Measurements from ENCODE around the gene CCNQ.
A peak's percentile ranks its signal among the peaks of the same experiment; 100 is the strongest.

The CCNQ gene

DNA sequence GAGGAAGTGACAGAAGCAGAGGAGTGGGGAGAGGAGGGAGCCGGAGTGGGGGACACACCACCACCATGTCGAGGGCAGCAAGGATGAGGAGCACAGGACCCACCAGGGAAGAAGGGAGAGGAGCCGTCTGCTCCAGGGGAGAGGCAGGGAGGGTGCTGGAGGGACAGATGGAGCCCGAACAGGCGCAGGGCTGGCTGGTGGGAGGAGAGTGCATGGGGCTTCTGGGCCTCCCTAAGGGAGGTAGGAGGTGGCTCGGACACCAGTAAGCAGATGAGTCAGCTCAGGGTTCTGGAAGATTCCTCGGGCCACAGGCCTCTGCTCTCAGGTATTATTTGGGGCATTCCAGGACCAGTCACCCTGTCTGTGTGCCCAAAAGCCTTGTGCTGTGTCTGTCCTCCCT is 51.7 kb downstream of the CCNQ start:
- no peak overlapping the region for H3K27ac ChIP-seq
- TF ChIP-seq, protein P1, sequence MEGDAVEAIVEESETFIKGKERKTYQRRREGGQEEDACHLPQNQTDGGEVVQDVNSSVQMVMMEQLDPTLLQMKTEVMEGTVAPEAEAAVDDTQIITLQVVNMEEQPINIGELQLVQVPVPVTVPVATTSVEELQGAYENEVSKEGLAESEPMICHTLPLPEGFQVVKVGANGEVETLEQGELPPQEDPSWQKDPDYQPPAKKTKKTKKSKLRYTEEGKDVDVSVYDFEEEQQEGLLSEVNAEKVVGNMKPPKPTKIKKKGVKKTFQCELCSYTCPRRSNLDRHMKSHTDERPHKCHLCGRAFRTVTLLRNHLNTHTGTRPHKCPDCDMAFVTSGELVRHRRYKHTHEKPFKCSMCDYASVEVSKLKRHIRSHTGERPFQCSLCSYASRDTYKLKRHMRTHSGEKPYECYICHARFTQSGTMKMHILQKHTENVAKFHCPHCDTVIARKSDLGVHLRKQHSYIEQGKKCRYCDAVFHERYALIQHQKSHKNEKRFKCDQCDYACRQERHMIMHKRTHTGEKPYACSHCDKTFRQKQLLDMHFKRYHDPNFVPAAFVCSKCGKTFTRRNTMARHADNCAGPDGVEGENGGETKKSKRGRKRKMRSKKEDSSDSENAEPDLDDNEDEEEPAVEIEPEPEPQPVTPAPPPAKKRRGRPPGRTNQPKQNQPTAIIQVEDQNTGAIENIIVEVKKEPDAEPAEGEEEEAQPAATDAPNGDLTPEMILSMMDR (conservative IDR thresholded peaks at IDR 0.05), result no peak

DNA sequence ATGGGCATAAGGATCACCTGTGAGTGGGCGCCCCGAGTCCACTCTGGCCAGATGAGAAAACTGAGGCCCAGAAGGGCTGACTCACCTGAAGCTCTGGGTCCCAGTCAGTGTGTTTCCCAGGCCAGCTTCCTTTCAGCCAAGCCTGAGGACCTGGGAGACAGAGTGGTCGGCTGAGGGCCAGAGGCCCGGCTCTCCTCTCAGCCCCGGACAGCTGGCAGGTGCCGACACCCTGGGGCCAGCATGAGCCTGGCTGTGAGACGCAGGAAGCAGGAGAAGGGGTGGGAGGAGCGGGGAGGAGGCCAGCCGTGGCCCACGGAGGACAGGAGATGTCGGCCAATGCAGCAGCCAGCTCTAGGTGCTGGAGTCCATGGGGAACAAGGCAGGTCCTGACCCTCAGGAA is 52.6 kb downstream of the CCNQ start:
- TF ChIP-seq, protein P1 (conservative IDR thresholded peaks at IDR 0.05), result no peak
- no peak overlapping the region for H3K27ac ChIP-seq

DNA sequence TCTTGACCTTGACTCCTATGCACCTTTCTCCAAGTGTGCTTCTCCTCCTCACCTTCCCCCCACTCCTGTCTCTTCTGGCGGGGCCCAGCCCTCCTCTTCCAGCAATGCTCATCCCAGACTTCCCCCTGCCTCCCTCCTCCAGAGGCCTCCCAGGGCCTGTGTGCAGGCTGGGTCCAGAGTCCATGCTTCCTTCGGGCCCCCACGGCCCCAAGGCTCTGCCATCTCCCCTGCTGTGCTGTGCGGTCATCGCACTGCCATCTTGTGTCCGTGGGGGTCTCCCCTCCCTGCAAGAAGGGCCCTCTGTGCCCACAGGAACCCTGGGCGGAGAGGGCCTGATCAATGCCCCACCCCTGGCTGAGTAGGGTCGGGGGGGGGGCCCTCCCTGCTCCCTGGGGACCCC is 54.2 kb downstream of the CCNQ start:
- no peak overlapping the region for H3K27ac ChIP-seq
- TF ChIP-seq, protein P1 (conservative IDR thresholded peaks at IDR 0.05), result no peak

DNA sequence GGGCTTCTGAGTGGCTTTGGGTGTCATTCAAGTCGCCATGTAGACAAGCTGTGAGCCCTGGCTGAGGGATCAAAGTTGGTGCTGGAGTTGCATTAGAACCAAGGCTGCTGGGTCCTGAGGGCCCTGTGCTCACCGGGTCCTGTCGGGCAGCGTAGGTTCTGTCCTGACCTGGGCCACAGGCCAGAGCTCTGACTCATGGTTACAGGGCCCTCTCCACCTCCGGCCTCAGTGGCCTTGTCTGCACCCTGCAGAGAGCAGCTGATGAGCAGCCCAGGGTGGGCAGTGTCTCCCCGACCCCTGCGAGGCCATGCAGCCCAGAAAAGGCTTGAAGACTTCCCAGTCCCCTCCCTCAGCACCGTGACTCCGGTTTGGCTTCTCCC is 59.0 kb downstream of the CCNQ start:
- TF ChIP-seq, protein P1 (conservative IDR thresholded peaks at IDR 0.05), result no peak
- H3K27ac ChIP-seq, result no peak overlapping the region

DNA sequence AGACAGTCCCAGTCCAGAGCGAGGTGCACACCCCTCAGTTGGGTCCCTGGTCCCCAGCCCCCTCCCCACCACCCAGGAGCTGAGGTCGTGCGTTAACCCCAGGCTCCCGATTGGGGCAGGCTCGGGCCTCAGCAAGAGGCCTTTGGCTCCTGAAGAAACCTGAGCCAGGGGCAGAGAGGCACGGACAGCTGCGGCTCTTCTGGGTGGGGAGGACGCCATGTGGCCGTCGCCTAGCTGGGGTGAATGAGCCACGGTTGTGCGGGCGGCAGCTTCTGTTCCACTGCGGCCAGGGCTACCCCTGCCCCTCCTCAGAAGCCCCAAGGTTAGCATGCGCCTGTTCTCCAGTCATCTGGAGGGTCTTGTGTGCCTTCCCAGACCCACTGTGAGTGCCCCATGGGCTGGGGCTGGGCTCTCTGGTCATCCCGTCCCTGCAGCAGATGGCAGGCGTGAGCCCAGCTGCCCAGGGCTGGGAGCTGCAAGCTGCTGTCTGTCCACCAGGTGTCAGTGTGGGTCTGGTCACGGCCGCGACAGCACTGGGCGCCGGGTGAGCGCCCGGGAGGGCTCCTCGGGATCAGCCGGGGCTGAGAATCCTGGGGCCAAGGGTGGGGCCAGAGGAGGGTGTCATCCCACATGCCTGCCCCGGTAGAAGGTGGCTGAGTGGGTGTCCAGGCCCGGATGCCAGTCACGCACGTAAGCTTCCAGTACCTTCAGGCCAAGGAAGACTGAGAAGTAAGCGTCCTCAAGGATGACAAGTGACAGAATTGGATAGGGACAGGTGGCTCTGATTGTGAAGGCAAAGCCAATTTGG is 59.6 kb downstream of the CCNQ start:
- H3K27ac ChIP-seq, result no peak overlapping the region
- TF ChIP-seq, protein P1 (conservative IDR thresholded peaks at IDR 0.05), result peak; percentile 80

DNA sequence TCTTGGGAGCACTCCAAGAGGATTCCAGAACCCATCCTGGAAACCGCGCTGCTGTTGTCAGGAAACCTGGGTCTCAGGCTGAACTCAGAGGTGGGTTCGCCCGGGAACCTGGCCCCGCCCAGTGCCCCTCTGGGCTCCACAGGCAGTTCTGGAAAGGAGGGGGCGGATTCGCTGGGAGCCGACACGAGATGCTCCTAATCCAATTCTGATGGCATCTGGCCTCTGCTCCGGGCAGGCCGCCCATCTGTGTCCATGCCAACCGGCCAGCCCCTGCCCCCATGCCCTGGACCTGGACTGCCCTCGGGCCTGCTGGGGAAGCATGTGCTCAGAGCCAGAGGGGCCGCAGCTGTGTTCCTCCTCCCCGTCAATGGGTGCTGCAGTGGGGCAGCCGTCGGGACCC is 60.5 kb downstream of the CCNQ start:
- H3K27ac ChIP-seq, result no peak overlapping the region
- TF ChIP-seq, protein P1 (conservative IDR thresholded peaks at IDR 0.05), result no peak
